ENCODE results near the gene KNTC1.
"Not testable (repeated sequence)": the region's sequence is repeated elsewhere in the genome, so short reads cannot be mapped to it uniquely, and the experiment has no call there.

Gene KNTC1

DNA sequence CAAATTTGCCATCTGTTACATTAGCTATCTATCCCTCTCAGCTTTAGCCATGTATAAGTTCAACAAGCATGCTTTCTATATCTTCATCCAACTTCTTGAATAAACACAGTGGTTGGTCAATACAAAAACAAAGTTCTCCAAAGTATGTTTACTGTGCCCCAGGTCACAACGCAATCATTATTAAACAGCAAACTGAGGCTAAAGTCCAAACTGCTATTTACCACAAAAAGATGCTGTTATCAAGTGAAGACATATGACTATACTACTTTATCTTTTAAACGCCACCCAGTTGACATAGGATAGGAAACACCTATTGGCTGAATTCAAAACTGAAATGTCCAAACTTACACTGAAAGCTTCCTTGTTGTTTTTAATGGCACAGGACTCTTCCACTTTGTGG, 38.0 kb upstream of the KNTC1 start:
- TF ChIP-seq, protein P1, sequence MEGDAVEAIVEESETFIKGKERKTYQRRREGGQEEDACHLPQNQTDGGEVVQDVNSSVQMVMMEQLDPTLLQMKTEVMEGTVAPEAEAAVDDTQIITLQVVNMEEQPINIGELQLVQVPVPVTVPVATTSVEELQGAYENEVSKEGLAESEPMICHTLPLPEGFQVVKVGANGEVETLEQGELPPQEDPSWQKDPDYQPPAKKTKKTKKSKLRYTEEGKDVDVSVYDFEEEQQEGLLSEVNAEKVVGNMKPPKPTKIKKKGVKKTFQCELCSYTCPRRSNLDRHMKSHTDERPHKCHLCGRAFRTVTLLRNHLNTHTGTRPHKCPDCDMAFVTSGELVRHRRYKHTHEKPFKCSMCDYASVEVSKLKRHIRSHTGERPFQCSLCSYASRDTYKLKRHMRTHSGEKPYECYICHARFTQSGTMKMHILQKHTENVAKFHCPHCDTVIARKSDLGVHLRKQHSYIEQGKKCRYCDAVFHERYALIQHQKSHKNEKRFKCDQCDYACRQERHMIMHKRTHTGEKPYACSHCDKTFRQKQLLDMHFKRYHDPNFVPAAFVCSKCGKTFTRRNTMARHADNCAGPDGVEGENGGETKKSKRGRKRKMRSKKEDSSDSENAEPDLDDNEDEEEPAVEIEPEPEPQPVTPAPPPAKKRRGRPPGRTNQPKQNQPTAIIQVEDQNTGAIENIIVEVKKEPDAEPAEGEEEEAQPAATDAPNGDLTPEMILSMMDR (IDR thresholded peaks at IDR 0.05; ENCODE audit: unreplicated experiment in 3 of 3): no peak
- H3K4me1 Mint-ChIP-seq: no peaks in the 10 kb centered on the region
- peaks cover 60% of the 10 kb centered on the region for H3K36me3 Mint-ChIP-seq (ENCODE audit: low read depth)
- H3K9me3 Mint-ChIP-seq: no peaks in the 10 kb centered on the region
- H3K27ac Mint-ChIP-seq: no peak overlapping the region
- H3K4me3 Mint-ChIP-seq: no peak overlapping the region
- no peaks in the 10 kb centered on the region for H3K27me3 Mint-ChIP-seq (ENCODE audit: low read depth)

DNA sequence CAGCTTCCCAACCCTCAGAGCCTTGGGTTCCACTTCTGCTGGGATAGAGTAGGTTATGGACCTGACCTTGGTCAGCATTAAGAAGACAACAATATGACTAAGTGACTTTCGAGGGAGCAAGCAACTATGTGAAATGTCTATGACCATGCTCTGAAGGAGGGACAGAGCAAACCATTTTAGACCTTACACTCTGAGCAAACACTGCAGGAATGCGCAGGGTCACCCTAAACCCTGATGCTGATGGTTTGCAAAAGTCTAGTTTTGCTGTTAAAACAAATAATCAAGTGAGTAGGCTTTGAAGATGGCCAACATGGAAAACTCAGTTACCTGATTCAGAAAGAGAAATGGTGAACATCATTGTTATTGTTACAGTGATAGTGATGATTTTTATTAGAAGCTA, 35.1 kb upstream of the KNTC1 start:
- Mint-ChIP-seq H3K36me3 (ENCODE audit: low read depth) (peaks cover 51% of the 10 kb centered on the region), H3K27ac (no peak overlapping the region), H3K27me3 (ENCODE audit: low read depth) (no peaks in the 10 kb centered on the region), H3K4me3 (no peak overlapping the region), H3K4me1 (no peaks in the 10 kb centered on the region), H3K9me3 (no peaks in the 10 kb centered on the region)
- TF ChIP-seq, protein P1 (IDR thresholded peaks at IDR 0.05; ENCODE audit: unreplicated experiment in 3 of 3): no peak

DNA sequence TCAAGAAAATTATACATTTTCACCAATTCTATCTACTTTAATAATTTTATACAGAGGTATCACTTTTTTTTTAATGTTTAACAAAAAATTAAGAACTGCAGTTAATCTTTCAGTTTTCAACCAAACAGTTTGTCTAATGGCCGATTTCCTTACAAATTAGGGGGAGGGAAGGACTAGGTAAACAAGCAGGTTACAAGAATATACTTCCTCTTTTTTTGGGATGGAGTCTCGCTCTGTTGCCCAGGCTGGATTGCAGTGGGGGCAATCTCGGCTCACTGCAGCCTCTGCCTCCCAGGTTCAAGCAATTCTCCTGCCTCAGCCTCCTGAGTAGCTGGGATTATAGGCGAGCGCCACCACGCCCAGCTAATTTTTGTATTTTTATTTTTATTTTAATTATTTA, 33.8 kb upstream of the KNTC1 start:
- H3K4me1 Mint-ChIP-seq; H3K27ac Mint-ChIP-seq; H3K9me3 Mint-ChIP-seq; H3K4me3 Mint-ChIP-seq; H3K27me3 Mint-ChIP-seq (ENCODE audit: low read depth): not testable (repeated sequence)
- H3K36me3 Mint-ChIP-seq (ENCODE audit: low read depth): peaks cover 46% of the 10 kb centered on the region

DNA sequence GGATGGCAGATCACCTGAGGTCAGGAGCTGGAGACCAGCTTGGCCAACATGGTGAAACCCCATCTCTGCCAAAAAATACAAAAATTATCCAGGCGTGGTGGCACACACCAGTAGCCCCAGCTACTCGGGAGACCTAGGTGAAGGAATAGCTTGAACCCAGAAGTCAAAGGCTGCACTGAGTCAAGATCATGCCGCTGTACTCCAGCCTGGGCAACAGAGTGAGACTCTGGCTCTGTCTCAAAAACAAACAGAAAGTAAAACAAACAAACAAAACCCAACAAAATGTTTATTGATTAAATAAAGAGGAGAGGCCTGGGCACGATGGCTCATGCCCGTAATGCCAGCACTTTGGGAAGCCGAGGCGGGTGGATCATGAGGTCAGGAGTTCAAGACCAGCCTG, 31.8 kb upstream of the KNTC1 start:
- Mint-ChIP-seq H3K4me1 (peaks cover 12% of the 10 kb centered on the region), H3K27me3 (ENCODE audit: low read depth) (no peaks in the 10 kb centered on the region), H3K36me3 (ENCODE audit: low read depth) (peaks cover 35% of the 10 kb centered on the region), H3K9me3 (no peaks in the 10 kb centered on the region), H3K4me3 (no peak overlapping the region), H3K27ac (no peak overlapping the region)
- TF ChIP-seq, protein P1 (IDR thresholded peaks at IDR 0.05; ENCODE audit: unreplicated experiment in 3 of 3): no peak

DNA sequence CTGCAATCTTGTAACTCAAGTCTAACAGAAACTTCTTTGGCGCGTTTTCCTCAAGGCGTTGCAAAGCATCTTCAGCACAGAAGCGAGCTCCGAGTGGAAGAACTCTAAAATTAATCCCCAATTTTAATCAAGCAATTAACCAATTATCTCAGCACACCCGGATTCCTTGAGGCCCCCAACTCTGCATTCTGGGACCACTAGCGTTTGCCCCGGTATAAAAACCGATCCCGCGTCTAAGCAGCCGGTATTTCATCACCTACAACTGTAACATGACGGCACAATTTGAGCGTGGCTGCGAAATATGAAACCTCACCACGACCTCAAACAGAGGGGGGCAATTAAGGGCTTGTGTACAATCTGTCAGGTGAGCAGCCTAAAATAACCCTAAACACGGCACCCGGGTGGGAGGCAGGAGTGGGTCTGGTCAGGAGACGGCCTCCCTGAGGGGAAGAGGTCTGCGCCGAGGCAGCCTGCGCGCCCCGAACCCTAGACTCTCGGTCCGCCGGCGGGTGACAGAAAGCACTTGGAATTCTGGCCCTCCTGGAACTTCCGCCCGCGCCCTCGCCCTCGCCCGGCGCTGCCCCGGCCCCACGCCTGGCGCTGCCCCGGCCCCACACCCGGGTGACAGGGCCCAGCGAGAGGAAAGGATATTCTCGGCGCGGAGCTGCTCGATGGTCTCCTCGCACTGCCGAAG, 26.9 kb upstream of the KNTC1 start:
- H3K36me3 Mint-ChIP-seq (ENCODE audit: low read depth): peaks cover 40% of the 10 kb centered on the region
- peak overlapping the region; percentile 85 to 100 (median 98) for H3K27ac Mint-ChIP-seq
- H3K27me3 Mint-ChIP-seq (ENCODE audit: low read depth): no peaks in the 10 kb centered on the region
- peak overlapping the region; percentile 94 to 98 (median 96) for H3K4me3 Mint-ChIP-seq
- H3K9me3 Mint-ChIP-seq: no peaks in the 10 kb centered on the region
- H3K4me1 Mint-ChIP-seq: peaks cover 19% of the 10 kb centered on the region
- TF ChIP-seq, protein P1 (IDR thresholded peaks at IDR 0.05; ENCODE audit: unreplicated experiment in 3 of 3): no peak

DNA sequence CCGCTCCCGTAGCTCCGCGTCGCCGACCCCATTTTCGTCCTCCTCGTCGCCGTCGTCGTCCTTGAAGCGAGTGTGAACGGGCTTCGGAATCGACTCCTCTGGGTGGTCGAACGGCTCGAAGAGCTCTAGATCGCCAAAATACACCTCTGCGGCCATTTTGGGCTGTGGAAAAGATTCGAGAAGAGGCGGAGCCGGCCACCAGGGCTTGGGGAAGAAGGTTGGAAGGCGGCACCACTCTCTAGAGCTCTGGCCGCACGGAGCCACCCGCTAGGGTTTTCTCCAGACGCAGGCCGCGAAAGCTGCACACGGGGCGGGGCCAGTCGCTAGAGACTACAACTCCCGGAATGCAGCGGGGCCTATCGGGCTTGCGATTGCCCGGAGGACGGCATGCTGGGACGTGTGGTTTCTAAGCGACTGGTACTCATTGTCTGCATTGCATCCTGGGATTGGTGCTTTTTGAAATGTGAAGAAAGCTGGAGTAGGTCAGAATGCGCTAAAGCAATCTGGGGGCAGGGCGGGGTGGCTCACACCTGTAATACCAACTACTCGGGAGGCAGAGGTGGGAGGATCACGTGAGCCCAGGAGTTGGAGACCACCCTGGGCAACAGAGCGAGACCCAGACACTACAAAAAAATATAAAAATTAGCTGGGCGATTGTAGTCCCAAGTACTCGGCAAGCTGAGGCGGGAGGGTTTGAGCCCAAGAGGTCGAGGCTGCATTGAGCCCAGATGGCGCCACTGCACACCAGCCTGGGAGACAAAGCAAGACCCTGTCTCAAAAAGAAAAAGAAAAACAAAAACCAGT, 26.2 kb upstream of the KNTC1 start, which contains the start of gene ZCCHC8:
ZCCHC8 (minus strand) TSS at position 248 of the 804 bp plus-strand sequence; CDS start at position 156, 92 bp downstream.
- TF ChIP-seq, protein P1 (IDR thresholded peaks at IDR 0.05; ENCODE audit: unreplicated experiment in 3 of 3): no peak
- H3K4me1 Mint-ChIP-seq: peaks cover 19% of the 10 kb centered on the region
- H3K9me3 Mint-ChIP-seq: no peaks in the 10 kb centered on the region
- H3K27ac Mint-ChIP-seq: peak within 1 kb of the TSS; percentile 85 to 100 (median 98)
- peaks cover 44% of the 10 kb centered on the region for H3K36me3 Mint-ChIP-seq (ENCODE audit: low read depth)
- peak within 1 kb of the TSS; percentile 94 to 98 (median 96) for H3K4me3 Mint-ChIP-seq
- no peaks in the 10 kb centered on the region for H3K27me3 Mint-ChIP-seq (ENCODE audit: low read depth)

Data from nephron (organoid).